GM12872 (cell line): ENCODE results near the gene AGPAT4.

Experiments
- TF ChIP-seq, protein P1 (sequence below): IDR thresholded peaks from 3 replicates; pipeline ENCODE4 v1.5.1; 2011; ENCODE audit warnings: low read depth, mild to moderate bottlenecking, low read length, moderate library complexity; ENCODE audit not compliant: insufficient read depth

AGPAT4 gene

DNA sequence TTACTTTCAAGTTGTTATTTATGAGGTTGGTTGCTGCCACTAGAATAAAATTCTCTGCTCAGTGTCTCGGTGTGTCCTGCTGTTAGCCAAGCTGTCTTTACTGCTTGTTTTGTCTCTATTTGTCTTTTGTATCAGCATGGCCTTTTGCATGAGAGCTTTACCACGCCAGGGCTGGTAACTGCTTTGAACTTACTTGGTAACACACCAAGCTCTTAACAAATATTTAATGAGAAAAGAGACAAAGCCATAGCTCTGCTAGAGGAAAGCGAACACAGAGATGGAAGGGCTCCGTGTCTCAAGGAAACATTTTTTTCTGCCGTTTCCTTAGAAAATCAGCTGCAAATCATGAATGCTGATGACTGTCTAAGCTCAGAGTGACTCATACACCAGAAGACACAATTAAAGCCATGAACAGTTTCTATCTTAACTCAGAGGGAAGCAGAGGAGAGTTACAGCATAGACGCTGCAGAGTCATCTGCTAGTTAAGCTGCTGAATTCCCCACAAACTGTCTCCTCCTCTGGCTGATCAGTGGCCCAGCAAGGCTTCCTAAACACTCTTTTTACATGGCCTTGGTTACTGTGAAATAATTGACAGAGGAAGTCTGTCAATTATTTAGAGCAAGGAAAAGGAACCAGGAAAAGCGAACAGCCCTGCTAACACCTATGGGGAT is 44.8 kb downstream of the AGPAT4 start:
- TF ChIP-seq, protein P1, sequence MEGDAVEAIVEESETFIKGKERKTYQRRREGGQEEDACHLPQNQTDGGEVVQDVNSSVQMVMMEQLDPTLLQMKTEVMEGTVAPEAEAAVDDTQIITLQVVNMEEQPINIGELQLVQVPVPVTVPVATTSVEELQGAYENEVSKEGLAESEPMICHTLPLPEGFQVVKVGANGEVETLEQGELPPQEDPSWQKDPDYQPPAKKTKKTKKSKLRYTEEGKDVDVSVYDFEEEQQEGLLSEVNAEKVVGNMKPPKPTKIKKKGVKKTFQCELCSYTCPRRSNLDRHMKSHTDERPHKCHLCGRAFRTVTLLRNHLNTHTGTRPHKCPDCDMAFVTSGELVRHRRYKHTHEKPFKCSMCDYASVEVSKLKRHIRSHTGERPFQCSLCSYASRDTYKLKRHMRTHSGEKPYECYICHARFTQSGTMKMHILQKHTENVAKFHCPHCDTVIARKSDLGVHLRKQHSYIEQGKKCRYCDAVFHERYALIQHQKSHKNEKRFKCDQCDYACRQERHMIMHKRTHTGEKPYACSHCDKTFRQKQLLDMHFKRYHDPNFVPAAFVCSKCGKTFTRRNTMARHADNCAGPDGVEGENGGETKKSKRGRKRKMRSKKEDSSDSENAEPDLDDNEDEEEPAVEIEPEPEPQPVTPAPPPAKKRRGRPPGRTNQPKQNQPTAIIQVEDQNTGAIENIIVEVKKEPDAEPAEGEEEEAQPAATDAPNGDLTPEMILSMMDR: no peak

DNA sequence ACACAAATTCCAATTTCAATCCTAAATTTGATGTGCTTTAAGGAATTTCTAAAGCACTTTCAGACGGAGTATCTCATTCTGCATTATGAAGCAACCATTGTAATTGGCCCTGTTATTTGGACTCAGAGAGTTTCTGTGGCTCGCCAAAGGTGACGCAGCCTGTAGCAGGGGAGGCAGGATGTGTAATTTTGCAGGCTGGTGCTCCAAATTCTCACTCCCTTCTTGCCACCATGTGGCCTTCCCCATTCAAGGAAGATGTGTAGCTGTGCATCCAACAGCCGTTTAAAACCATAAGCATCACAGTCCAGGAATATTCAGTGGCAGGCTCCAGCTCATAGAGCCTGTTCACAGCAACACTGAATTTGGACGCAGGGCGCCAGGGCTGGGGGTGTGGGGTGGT is 45.8 kb downstream of the AGPAT4 start:
- TF ChIP-seq, protein P1: no peak

DNA sequence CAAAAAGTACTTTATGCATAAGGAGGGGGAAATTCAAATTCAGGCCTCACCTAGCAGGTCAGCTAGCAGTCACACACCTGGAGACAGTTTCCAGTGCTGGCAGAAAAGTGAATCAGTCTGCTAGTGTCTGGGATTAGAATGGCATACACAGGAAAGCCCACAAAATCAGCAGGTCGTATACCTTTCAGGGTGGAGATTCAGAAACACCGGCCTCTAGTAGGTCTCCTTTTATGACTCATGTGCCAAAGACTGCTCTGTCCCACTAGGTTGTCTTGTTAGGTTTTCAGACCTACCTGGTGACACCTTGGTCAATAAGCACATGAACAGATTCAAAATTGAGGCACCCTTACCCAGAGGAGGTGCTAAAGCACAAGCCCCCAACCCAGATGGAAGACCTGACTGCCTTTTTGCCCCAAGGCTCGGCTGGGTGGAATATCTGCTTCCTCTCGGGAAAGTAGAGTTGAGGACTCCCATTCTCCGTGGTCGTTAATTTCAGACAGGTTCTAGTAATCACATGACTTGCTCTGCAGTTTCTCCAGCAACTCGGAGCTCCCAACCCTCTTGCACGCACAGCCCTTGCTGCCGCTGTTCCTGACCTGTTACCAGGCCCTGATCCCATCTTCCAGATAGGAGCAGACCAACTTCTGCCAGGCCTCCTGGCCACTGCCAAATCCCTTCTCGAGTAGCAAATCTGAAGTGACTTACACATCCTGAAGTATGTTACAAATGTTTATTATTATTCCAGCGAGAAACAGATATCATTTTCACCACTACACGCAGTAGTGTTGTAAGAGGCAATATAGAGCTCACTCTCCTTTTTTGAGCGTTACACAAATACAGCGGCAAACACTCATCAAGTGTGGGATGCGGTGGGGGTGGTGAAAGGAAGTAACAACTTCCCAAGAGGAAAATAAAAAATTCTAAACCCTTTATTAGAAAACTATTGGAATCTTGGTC is 46.6 kb downstream of the AGPAT4 start:
- TF ChIP-seq, protein P1: no peak

DNA sequence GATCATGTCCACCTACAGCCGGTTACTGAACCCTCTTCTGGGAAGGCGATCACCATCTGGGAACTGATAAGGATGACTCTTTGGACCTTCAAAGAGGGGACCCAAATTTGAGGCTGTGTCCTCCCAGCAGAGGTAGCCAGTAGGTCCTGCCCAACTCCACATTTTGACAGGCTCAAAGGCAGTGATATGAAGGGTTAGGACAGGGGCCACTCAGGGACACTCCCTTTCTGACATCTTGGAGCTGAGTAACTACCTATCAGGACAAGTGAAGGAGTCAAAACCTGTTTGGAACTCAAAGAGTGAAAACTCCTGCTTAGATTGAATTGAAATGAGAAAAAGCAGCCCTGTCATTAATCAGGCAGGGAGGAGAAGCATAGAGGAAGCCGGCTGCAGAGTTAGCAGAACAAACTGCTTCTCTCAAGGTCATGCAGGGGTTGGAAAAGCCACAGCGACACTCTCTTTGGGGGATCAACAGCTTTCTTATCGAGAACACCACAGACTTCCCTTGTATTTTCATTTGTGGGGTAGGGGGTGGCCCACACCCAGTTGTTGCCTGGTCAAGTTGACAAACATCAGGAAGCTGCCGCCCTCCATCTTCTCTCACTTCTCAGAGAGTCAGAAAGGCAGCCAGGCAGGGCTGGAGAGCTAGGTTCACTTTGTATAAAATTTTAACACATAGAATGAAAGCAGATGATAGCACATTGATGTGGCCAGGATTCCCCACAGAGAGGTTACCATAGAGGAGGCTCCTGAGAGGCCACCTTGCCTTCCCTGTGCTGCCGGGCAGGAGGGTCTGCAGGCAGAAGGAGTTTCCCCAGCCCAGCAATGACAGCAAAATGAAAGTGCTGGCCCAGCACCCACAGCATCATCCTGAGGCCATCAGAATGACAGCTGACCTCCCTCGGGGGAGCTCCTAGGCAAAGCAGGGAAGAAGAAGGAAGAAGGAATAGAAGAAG is 47.6 kb downstream of the AGPAT4 start:
- TF ChIP-seq, protein P1: no peak

DNA sequence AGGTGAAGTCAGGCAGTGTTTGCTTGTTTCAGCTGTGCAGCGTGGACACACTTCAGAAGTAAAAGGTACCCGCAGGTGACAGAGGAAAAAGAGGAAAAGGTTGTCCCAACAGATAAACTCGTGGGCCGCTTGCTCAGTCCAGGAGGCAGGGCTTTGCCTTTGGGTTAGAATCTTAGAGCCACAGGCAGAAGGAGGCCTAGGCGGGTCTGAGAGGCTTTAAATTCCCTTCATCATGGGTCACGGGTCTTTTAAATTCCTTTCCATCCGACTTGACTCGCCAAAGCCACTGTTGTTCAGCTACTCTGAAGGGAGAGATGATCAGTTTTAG is 48.2 kb downstream of the AGPAT4 start:
- TF ChIP-seq, protein P1: no peak

DNA sequence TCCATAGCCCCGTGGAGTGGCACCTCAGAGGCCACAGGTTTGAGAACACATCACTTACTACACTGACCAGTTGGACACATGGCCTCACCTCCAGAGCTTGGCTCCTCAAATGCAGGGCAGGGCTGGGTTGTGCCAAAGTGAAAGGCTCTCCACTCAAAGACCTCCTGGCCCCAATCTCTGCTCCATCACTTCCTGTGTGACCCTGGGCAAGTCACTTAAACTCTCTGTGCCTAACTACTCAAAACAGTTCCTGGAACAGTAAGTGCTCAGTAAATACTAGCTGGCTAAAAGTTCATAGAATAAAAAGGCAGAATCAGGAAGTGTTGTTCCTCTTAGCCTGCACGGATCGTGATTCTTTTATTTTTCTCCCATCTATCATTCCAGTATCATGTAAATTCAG is 50.2 kb downstream of the AGPAT4 start:
- TF ChIP-seq, protein P1: no peak
